GM18498 (cell line): Measurements from ENCODE around the gene TASOR2.

ENCODE experiments used
- ATAC-seq: cut with Tn5 transposase; IDR thresholded peaks from one replicate; pipeline ENCODE4 v1.9.1; 2021; ENCODE audit warnings: mild to moderate bottlenecking, moderate library complexity; ENCODE audit not compliant: unreplicated experiment

TASOR2 gene

DNA sequence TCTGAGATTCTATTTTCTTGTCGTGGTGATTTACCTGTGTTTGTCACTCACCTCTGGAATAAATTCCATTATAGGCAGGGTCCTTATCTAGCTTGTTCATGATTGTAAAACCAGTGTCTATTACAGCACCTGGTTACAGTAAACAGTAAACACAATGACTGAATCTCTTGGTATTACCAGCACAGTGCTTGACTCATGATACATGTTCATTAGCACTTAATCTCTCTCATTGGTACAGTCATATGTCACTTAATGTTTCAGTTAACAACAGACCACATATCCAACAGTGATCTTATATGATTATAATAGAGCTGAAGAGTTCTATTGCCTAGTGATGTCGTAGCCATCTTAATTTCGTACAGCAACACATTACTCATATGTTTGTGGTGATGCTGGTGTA lies 1.6 kb upstream of the TASOR2 start:
- ATAC-seq = no peak

DNA sequence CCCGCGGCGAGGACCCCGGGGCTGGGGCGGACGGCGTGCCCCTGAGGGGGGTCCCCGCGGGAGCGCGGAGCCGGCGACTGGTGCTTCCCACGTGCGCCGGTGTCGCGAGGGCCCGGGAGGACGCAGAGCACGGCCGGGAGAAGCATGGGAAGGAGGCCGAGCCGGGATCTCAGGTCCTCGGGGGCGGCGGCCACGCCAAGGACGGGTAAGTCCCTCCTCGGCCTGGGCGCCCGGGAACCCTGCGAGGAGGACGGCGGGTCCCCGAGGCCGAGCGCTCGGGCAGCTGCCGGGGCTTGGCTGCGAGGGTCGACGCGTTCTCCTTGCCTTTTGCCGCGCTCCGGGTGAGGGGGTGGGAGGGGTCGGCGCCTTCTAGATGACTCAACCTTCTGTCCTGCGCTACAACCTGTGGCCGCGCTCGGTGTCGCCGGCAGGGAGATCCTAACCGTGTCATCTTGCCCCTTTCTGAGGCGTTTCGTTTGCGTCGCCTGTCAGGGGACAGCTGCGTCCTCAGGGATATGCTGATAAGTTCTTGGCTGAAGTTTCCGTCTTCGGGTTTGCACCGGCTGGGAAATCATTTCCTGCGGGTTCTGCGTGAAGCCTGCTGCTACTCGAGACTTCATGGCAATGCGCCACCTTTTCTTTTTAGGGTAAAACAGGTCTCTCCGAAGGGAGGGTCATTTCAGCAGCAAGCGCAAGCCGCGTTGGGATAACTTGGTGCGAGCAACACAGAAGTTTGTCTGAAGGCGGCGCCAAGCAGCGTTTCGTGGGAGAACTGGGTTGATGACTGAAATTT lies 529 bp downstream of the TASOR2 start:
- peak; percentile 54 for ATAC-seq

DNA sequence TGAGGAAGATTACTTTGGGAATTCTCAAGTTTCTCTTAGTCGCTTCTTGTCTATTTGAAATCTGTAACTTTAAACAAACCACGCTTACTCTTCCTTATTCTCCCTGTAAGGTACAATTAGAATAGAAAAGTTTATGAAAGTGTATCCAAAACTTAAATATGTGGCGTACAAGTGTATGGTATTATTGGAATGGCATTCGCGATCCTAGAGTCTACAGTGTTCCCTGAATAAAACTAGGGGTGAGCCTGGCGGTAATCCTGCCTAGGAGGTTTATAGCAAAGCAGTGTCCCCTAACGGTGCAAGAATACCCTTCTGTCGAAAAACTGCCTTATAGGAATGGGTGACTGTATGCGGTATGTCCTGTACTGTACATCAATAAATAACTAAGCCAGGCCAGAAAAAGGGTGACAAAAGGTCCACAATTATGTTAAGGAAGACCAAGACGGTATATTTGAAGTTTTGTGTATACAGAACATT lies 1.2 kb downstream of the TASOR2 start:
- no peak for ATAC-seq

DNA sequence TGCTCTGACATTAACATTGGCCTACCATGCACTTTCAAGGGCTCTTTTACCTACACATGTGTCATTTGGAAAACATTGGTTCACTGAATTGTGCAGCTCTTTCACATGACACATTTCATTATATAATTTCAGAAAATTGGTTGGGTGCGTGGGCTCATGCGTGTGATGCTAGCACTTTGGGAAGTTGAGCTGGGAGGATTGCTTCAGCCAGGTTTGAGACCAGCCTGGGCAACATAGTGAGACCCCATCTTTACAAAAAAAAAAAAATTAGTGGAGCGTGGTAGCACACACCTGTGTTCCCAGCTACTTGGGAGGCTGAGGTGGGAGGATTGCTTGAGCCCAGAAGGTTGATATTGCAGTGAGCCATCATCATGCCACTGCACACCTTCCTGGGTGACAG lies 3.9 kb downstream of the TASOR2 start:
- ATAC-seq = no peak

DNA sequence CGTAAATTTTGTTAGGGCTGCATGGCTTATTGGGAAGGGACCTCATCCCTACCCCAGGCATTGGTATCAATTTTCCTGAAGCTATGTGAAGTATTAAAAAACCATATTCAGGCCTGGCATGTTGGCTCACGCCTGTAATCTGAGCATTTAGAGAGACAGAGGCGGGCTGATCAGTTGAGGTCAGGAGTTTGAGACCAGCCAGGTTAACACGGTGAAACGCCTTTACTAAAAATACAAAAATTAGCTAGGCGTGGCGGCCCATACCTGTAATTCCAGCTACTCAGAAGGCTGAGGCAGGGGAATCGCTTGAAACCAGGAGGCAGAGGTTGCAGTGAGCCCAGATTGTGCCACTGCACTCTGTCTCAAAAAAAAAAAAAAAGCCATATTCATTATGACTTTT lies 7.1 kb downstream of the TASOR2 start:
- no peak for ATAC-seq

DNA sequence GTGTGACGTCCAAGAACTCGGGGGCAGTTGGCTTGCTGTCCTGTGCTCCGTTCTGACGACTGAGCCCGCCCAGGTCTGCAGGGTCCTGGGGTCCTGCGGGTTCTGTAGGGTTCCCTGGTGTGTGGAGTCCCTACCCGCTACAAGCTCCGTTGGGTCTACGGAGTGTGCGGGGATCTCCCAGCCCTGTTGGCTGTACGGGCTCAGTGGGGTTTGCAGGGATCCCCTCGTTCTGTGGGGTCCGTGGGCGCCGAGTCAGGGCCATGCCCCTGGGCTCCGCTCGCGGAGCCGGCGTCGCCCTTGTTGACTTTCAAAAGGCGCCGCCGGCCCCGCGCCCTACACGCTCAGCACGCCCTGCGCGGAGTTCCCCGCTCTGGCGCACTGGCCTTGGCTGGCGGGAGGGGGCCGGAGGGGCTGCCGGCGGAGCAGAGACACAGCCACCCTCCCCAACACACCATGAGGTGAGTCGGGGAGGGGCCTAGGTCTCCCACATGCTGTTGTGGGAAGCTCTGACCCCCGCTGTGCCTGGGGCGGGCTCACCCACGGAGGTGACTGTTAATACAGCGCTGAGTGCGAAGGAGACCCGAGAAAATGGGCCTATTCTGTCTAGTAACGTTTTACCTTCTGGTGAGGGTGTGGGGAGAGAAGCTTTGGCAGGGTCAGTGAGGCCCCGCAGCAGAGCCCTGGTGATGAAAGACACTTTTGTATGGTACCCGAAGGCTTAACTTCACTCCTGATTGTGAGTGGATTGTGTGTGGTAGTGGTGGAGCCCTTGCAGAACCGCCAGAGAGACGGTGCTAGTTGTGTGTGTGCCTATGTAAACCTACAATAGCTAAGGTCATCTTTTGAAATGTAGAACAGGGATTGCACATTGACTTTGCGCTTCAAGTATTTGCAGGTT lies 8.1 kb downstream of the TASOR2 start:
- ATAC-seq = peak; percentile 86

DNA sequence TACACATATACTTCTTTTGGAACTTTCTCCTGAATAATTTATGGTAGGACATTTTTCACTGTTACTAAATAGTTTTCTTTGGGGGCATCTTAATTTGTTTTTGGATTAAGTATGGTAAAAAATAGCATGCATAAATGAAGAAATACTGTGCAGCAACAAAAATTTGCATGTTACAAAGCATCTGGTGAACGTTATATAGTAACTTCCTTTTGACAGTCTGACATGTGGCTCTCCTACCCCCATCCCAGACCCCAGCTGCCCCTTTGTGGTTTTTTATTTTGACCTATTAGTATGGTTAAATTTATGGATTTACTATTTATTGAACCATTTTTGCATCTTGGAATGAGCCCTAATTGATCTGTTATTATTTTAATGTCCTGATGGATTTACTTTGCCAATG lies 9.9 kb downstream of the TASOR2 start:
- no peak for ATAC-seq

DNA sequence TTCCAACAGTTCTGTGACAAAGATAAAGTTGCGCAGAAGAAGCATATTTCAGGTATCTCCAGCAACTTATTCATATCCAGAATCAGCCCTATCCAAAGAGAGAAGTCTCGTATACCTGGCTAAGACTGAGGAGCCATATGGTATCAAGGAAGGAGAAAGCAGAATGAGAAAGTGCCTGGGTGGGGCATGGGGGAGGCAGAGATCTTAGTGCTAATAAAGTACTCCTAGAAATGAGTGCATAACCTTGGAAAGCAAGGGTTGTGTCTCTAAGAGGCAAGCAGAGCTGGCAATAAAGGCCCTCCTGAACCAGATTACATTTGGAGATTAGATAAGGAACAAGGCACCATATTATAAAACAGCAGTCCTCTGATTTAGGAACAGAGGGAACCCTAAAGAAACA lies 12.7 kb downstream of the TASOR2 start:
- no peak for ATAC-seq

DNA sequence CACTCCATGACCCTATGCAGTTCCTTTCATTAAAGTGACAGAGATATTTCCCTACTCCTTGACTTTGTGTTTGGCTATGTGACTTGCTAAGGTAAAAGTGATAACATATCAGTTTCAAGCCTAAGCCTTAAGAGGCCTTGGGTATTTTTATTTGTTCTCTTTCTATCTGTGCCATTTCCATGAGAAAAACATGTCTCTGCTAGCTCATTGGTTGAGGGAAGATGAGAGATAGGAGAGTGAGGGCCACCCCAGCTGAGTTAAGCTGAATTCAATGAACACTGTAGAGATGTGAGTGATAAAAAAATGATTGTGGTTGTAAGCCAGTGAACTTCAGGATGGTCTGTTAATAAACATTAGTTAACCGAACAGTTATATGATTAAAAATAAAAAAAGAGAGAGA lies 13.4 kb downstream of the TASOR2 start:
- no peak for ATAC-seq

DNA sequence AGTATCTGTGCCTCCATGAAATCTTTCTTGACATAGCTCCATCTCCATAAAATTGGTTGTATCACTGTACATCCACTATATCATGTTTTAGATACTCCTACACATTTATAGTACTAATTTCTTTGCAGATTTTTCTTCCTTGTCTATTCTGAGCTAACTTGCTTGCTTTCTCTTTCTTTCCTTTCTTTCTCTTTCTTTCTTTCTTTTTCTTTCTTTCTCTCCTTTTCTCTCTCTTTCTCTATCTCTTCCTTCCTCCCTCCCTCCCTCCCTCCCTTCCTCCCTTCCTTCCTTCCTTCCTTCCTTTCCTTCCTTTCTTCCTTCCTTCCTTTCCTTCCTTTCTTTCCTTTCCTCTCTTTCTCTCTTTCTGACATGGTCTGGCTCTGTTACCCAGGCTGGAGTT lies 23.7 kb downstream of the TASOR2 start:
- ATAC-seq = no peak

DNA sequence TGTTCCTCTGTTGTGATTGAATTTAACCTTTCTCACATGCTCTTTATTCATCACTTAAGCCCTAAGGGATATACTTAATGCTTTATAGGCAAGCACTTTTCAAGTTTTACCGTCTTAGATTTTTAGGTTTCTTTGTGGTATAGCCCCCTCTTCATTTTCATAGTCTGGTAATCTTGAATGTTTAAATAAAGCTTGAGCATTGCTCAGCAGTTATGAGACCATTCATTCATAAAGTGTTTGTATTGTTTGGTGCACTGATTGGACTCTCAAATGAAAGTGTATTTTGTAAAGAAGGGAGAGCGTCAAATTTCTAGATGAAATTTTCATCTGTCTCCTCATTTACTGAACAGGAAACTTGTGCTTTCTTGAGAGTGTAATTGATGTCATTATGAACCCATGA lies 25.2 kb downstream of the TASOR2 start:
- no peak for ATAC-seq

DNA sequence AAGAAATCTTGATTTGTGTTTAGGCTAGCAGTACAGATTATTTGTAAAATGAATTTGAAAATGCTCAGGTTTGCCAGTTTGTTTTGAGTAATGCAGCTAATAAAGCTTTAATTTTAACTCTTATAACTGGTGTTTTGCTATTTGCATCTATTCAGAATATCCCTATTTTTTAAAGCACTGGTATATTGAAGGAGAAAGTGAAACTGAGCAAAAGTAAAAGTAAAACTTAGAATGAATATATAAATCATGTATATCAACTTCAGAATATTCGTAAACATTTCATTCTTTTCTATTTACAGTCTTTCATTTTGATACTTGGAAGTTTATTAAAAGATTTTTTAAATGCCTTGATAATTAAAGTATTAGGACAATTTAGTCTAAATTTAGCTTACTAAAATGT lies 26.2 kb downstream of the TASOR2 start:
- no peak for ATAC-seq

DNA sequence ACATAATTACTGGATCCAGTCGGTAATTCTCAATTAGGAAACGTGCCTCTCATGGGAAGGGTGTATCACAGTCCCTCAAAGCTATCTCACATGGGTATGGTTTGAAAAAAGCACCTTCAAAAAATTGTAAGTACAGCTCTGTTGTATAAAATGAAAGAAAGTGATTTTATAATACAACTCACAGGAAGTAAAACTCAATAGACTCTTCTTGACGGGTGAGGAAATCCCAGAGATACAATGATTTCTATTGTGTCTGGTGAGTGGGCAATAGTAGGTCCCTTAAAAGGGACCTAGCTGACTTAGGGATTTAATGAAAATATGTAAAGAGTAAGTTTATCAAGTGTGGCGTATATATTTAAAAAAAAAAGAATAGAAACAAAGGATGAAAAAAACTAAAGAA lies 27.0 kb downstream of the TASOR2 start:
- no peak for ATAC-seq

DNA sequence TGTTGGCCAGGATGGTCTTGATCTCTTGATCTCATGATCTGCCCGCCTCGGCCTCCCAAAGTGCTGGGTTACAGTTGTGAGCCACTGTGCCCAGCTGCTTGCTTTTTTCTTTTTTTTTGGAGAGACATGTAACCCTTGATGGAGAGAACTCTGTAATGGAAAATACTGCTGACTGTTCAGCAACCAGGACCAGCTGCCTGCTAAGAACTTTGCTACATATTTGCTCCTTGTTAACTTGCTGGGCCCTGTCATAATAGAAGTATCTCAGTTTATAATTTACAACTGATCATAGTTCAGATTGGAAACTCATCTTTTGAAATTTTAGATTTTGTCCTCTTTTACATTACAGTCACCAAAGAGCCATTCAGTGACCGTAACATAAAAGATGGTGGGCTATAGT lies 34.9 kb downstream of the TASOR2 start:
- ATAC-seq = no peak

DNA sequence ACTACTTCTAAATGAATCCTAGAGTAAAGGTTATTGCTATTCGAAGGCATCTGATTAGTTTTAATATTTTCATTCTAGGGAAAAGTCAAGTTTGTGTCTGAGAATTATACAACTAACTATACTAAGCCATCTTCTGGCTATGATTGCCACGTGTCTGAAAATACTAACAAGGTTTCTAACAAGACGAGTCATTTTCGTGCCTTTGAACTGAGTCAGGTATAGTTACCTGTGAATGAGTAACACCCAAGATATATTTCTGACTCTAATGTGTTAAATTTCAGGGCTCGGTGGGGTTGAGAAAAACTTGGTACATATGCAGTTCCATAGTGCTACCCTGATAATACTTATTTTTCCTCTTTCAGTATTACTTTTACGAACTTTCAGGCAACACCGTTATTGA lies 35.5 kb downstream of the TASOR2 start:
- no peak for ATAC-seq

DNA sequence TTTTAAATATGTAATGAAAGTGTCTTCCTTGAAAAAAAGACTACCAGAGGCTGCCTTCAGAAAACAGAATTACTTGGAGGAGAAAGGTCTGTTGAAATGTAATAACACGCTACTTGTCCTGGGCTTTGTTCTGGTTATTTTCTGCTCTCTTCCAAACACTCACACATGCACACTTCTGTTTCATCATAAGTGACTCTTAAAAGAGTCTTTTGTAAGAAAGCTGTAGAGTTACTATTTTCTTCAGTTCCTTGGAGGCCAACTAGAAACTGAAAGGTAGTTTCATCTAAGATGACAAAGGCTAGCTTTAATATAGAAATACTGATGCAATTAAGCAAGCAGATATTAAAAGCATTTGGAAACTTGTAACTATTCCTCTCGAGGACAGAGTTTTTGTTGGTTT lies 39.1 kb downstream of the TASOR2 start:
- ATAC-seq = no peak

DNA sequence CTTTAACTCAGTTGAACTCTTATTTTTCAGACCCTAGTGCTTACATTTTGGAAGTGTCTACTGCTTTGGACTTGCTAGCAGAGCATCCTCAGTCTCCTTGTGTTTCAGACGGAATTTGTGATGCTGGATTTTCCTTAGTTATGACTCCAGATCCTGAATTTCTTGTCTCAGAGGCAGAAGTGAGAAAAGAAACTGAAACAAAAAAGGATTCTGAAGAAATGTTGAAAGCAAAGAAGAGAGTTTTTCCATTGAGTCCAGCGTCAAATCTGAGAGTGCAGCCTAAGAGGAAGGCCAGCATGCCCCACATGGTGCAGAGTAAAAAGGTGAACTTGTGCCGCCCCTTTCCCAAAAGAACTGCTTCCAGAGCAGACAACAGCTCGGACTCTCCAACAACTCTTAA lies 46.1 kb downstream of the TASOR2 start:
- ATAC-seq = no peak

DNA sequence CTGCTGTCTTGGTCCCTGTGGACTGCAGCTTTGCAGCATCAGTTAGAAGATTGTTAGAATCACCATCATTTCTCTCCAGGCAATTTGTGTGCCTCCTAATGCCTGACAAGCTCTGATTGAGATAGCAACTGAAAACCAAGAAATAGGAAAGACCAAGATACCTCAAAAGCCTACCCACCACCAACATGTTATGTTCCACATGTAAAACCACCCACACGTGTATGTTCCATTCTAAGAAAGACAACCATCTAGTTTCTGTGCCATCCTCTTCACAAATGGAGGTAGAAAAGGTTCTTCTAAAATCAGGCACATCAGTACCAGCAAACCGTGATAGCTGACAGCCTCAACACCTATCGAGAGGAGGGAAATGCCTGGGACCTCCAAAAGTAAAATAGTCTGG lies 46.9 kb downstream of the TASOR2 start:
- ATAC-seq = no peak

DNA sequence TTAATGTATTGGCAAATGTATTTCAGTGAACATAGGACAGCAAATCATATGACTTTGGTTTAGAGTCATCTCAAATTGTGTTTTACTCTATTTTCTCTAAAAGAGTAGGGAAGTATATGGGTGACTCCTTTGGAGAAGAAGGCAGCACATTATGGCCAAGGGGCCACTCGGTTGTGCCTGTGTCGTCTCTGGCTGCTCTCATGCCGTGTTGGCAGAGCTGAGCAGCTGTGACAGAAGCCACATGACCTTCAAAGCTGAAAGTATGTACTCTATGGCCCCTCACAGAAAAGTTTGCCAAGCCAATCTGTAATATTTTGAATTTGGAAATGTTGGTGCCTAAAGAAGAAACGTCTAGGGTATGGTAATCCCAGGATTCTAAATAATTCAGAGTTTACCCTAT lies 47.5 kb downstream of the TASOR2 start:
- no peak for ATAC-seq
